Upper lobe of right lung (tissue), 1 donor: ENCODE results near the gene CEP83. TPM values are rescaled to one million over a fixed set of nuclear protein-coding genes. Genes with fewer than 3 reads are reported as not detected.

Source experiments
- ATAC-seq: fragments of 200-7000 bp; cut with Tn5 transposase; one replicate; pipeline ENCODE4 v1.9.1; 2020; ENCODE audit warnings: mild to moderate bottlenecking, moderate library complexity
- DNase-seq: peaks from one replicate; pipeline ENCODE4 v3.0.0-alpha.2; 2020
- H3K27ac ChIP-seq: fragments of 200-600 bp; one replicate; pipeline ENCODE4 v1.8.0; 2022
- H3K27me3 ChIP-seq: fragments of 200-600 bp; one replicate; pipeline ENCODE4 v1.8.0; 2022; ENCODE audit warnings: mild to moderate bottlenecking
- H3K36me3 ChIP-seq: fragments of 200-600 bp; one replicate; pipeline ENCODE4 v1.8.0; 2022
- H3K4me1 ChIP-seq: fragments of 200-600 bp; one replicate; pipeline ENCODE4 v1.8.0; 2022
- H3K4me3 ChIP-seq: fragments of 200-600 bp; one replicate; pipeline ENCODE4 v1.8.0; 2022; ENCODE audit warnings: mild to moderate bottlenecking
- H3K9me3 ChIP-seq: fragments of 200-600 bp; one replicate; pipeline ENCODE4 v1.8.0; 2022
- CTCF ChIP-seq: fragments of 200-600 bp; IDR thresholded peaks from one replicate; pipeline ENCODE4 v1.8.0; 2022; ENCODE audit warnings: antibody characterized with exemption
- intact Hi-C: fragments of 100-400 bp; cut with DNase I; formaldehyde crosslinking; loops from one replicate; pipeline ENCODE4 v1.11.0; 2022
- total RNA-seq: library from RNA; stranded (reverse); fragmentation: NEBNext Ultra II Directional; extraction: Animal tissue kit (Norgen Biotek cat#: 25700); gene quantifications from one replicate; pipeline ENCODE4 v1.2.1, GENCODE V29; 2021
- donor health status: DM: no; HTN: yes; CAD: no; lungs with severe emphysema.

CEP83 gene
- total RNA-seq, 1 donor from 2014 or later: 11.0 TPM

DNA sequence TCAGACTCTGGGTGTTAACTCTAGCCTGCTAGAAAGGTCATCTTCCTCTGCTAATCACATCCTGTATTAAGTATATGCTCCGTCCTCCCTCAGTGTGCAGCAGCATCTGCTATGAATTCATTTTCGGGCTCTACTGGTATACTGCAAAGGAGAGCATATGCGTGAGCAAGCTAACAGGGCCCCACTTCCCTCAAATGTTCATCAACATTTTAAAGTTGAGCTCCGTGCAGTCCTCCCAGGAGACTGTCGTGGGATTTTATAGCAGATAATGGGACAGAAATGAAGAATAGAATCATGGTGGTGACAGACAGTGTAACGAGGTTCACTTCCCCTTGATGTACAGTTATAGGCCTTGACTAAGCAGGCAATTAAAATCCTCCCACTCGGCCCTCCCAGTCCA lies 179.6 kb downstream of the CEP83 start:
- no peak overlapping the region for H3K27ac ChIP-seq
- no peak overlapping the region for H3K4me3 ChIP-seq
- H3K9me3 ChIP-seq: no peaks in the 10 kb centered on the region
- no peaks in the 10 kb centered on the region for H3K36me3 ChIP-seq
- intact Hi-C loops: no loop called here
- DNase-seq: no peak
- H3K27me3 ChIP-seq: no peaks in the 10 kb centered on the region
- no peak for ATAC-seq
- TF ChIP-seq CTCF: no peak
- peaks cover 13% of the 10 kb centered on the region for H3K4me1 ChIP-seq

DNA sequence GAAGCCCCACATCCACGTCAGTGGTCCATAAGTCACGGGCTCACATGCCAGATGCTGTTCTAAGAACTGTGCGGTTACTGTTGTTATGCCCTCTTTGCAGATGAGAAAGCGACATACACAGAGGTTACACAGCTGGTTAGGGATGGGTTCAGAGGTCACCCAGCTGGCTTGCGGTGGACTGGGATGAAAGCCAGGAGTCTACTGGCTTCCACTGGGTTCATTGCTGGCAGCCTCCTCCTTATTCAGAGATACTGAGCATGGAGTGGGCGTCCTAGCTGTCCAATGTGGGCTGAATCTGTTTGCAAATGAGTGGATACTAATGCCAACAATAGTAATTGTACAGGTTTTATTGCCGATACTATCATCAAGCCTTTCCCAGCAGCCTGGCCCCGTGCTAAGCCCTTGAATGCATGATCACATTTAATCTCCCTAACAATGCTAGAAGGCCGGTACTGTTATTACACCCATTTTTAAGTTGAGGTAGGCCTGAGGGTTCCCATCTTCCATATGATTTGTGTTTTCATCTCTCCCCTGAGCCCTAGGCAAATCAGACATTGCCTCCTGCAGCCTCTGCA lies 182.2 kb downstream of the CEP83 start:
- TF ChIP-seq CTCF: no peak
- H3K27me3 ChIP-seq: no peaks in the 10 kb centered on the region
- intact Hi-C loops: no loop called here
- H3K27ac ChIP-seq: no peak overlapping the region
- H3K36me3 ChIP-seq: no peaks in the 10 kb centered on the region
- no peak overlapping the region for H3K4me3 ChIP-seq
- no peak for ATAC-seq
- H3K4me1 ChIP-seq: peaks cover 8% of the 10 kb centered on the region
- H3K9me3 ChIP-seq: no peaks in the 10 kb centered on the region
- no peak for DNase-seq

GRCh38 chr12:94276725-94277124 lies 182.9 kb downstream of the CEP83 start:
- no peaks in the 10 kb centered on the region for H3K36me3 ChIP-seq
- intact Hi-C loops: no loop called here
- H3K9me3 ChIP-seq: no peaks in the 10 kb centered on the region
- DNase-seq: no peak
- no peak overlapping the region for H3K27ac ChIP-seq
- H3K4me3 ChIP-seq: no peak overlapping the region
- no peak for TF ChIP-seq CTCF
- no peaks in the 10 kb centered on the region for H3K4me1 ChIP-seq
- H3K27me3 ChIP-seq: no peaks in the 10 kb centered on the region
- no peak for ATAC-seq

DNA sequence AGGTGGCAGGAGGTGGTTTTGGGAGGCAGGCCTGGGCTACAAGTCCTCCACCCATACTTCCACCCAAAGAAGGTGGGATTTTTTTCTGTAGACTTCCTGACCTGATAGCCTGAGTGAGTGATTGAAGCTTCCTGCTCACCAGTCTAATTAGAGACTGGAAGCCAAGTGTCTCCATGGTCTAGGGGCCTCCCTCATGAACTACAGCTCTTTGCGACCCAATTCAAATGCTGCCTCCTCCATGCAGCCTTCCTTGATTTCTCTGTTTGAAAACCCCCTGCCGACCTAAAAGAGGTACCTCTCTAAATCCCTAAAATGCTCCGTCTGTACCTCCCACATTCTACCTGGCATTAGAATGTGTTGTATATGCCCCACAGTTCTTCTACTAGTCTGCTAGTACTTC lies 186.4 kb downstream of the CEP83 start:
- intact Hi-C loops: no loop called here
- Histone ChIP-seq H3K27me3 (no peaks in the 10 kb centered on the region), H3K4me1 (no peaks in the 10 kb centered on the region), H3K9me3 (no peaks in the 10 kb centered on the region), H3K27ac (no peak overlapping the region), H3K36me3 (no peaks in the 10 kb centered on the region), H3K4me3 (no peak overlapping the region)
- TF ChIP-seq CTCF: no peak
- no peak for DNase-seq
- ATAC-seq: no peak

- H3K9me3 ChIP-seq: no peaks in the 10 kb centered on the region
- no peaks in the 10 kb centered on the region for H3K36me3 ChIP-seq
- peaks cover 9% of the 10 kb centered on the region for H3K4me1 ChIP-seq
- intact Hi-C loops: no loop called here
- H3K27me3 ChIP-seq: no peaks in the 10 kb centered on the region
- DNase-seq (no peak), ATAC-seq (peak; percentile 32)
- no peak overlapping the region for H3K27ac ChIP-seq
- no peak for TF ChIP-seq CTCF
- no peak overlapping the region for H3K4me3 ChIP-seq
These were observed 187.4 kb downstream of the CEP83 start for GRCh38 chr12:94272280-94272679.

DNA sequence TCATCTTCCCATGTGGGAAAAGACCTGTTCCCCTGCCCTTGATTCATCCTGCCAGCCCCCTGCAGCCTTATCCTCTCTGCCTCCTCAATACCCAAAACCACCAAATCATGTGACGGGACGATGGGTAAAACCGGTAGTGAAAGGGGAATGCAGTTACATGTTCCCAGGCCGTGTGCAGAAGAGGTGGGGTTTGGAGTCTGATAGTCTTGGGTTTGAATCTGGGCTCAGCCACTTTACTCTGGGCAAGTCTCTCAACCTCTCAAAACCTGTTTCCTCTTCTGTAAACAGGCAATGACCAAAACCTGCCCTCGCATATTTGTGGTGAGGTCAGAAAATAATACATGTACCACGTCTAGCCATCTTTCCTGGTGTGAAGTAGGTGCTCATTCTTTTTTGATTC lies 188.3 kb downstream of the CEP83 start:
- no peaks in the 10 kb centered on the region for H3K36me3 ChIP-seq
- intact Hi-C loops: no loop called here
- no peak overlapping the region for H3K27ac ChIP-seq
- H3K4me3 ChIP-seq: no peak overlapping the region
- no peaks in the 10 kb centered on the region for H3K27me3 ChIP-seq
- ATAC-seq (no peak), DNase-seq (no peak)
- H3K9me3 ChIP-seq: no peaks in the 10 kb centered on the region
- H3K4me1 ChIP-seq: peaks cover 15% of the 10 kb centered on the region
- TF ChIP-seq CTCF: no peak
